ENCODE measurements around the gene DGKA.

DGKA gene

GRCh38 chr12:55957106-55957859 is 26.3 kb downstream of the DGKA start:
- 0 out of 2 replicates have a peak, but pooled peaks cover 5% of the 10 kb centered on the region for H3K27me3 ChIP-seq (ENCODE audit: low read depth, low read length)
- H3K9ac ChIP-seq (ENCODE audit: low read length): no peak overlapping the region
- TF ChIP-seq EZH2phosphoT487 (IDR thresholded peaks at IDR 0.05; ENCODE audit: low read depth) (no peak), CTCF (IDR thresholded peaks at IDR 0.05; ENCODE audit: low read depth, low read length) (no peak)
- no peaks in the 10 kb centered on the region for H3K9me3 ChIP-seq (ENCODE audit: insufficient read depth, low read length)
- H3K79me2 ChIP-seq (ENCODE audit: low read length): no peaks in the 10 kb centered on the region
- no peak overlapping the region for H3K4me3 ChIP-seq (ENCODE audit: low read length)
- H3K36me3 ChIP-seq (replicated peaks; ENCODE audit: low read depth, low read length): no peaks in the 10 kb centered on the region
- no peak overlapping the region for H3K27ac ChIP-seq (ENCODE audit: low read length)
- H3K4me2 ChIP-seq (ENCODE audit: low read length): no peak overlapping the region
- H2AFZ ChIP-seq (ENCODE audit: low read depth, low read length): no peak overlapping the region
- H3K4me1 ChIP-seq (ENCODE audit: low read length): peaks cover 6% of the 10 kb centered on the region
- no peaks in the 10 kb centered on the region for H4K20me1 ChIP-seq (ENCODE audit: insufficient read depth, low read length)

GRCh38 chr12:55963760-55964159 is 32.8 kb downstream of the DGKA start:
- no peak for TF ChIP-seq CTCF (IDR thresholded peaks at IDR 0.05; ENCODE audit: low read depth, low read length)
- no peak for TF ChIP-seq EZH2phosphoT487 (IDR thresholded peaks at IDR 0.05; ENCODE audit: low read depth)
- H3K9ac ChIP-seq (ENCODE audit: low read length): no peak overlapping the region
- peaks cover 9% of the 10 kb centered on the region for H3K36me3 ChIP-seq (replicated peaks; ENCODE audit: low read depth, low read length)
- no peak overlapping the region for H3K4me2 ChIP-seq (ENCODE audit: low read length)
- no peak overlapping the region for H2AFZ ChIP-seq (ENCODE audit: low read depth, low read length)
- H4K20me1 ChIP-seq (ENCODE audit: insufficient read depth, low read length): no peaks in the 10 kb centered on the region
- no peak overlapping the region for H3K27ac ChIP-seq (ENCODE audit: low read length)
- H3K4me3 ChIP-seq (ENCODE audit: low read length): no peak overlapping the region
- peaks cover 13% of the 10 kb centered on the region for H3K79me2 ChIP-seq (ENCODE audit: low read length)
- H3K4me1 ChIP-seq (ENCODE audit: low read length): peaks cover 20% of the 10 kb centered on the region
- no peaks in the 10 kb centered on the region for H3K27me3 ChIP-seq (ENCODE audit: low read depth, low read length)
- no peaks in the 10 kb centered on the region for H3K9me3 ChIP-seq (ENCODE audit: insufficient read depth, low read length)

GRCh38 chr12:55965240-55965639 is 34.3 kb downstream of the DGKA start:
- no peak overlapping the region for H2AFZ ChIP-seq (ENCODE audit: low read depth, low read length)
- H4K20me1 ChIP-seq (ENCODE audit: insufficient read depth, low read length): no peaks in the 10 kb centered on the region
- H3K4me1 ChIP-seq (ENCODE audit: low read length): peaks cover 25% of the 10 kb centered on the region
- no peak overlapping the region for H3K27ac ChIP-seq (ENCODE audit: low read length)
- no peaks in the 10 kb centered on the region for H3K9me3 ChIP-seq (ENCODE audit: insufficient read depth, low read length)
- H3K36me3 ChIP-seq (replicated peaks; ENCODE audit: low read depth, low read length): peaks cover 16% of the 10 kb centered on the region
- no peak overlapping the region for H3K4me2 ChIP-seq (ENCODE audit: low read length)
- no peak overlapping the region for H3K4me3 ChIP-seq (ENCODE audit: low read length)
- no peak for TF ChIP-seq CTCF (IDR thresholded peaks at IDR 0.05; ENCODE audit: low read depth, low read length)
- TF ChIP-seq EZH2phosphoT487 (IDR thresholded peaks at IDR 0.05; ENCODE audit: low read depth): no peak
- no peak overlapping the region for H3K9ac ChIP-seq (ENCODE audit: low read length)
- no peaks in the 10 kb centered on the region for H3K27me3 ChIP-seq (ENCODE audit: low read depth, low read length)
- H3K79me2 ChIP-seq (ENCODE audit: low read length): peaks cover 13% of the 10 kb centered on the region

- Histone ChIP-seq H3K9ac (ENCODE audit: low read length) (peak within 1 kb of the TSS; percentile 96), H3K4me1 (ENCODE audit: low read length) (peaks cover 25% of the 10 kb centered on the region), H3K9me3 (ENCODE audit: insufficient read depth, low read length) (no peaks in the 10 kb centered on the region), H3K4me3 (ENCODE audit: low read length) (peak within 1 kb of the TSS; percentile 96), H2AFZ (ENCODE audit: low read depth, low read length) (peak within 1 kb of the TSS; percentile 94), H3K4me2 (ENCODE audit: low read length) (peak within 1 kb of the TSS; percentile 93), H3K79me2 (ENCODE audit: low read length) (peaks cover 13% of the 10 kb centered on the region), H3K36me3 (replicated peaks; ENCODE audit: low read depth, low read length) (peaks cover 16% of the 10 kb centered on the region), H4K20me1 (ENCODE audit: insufficient read depth, low read length) (no peaks in the 10 kb centered on the region), H3K27me3 (ENCODE audit: low read depth, low read length) (no peaks in the 10 kb centered on the region), H3K27ac (ENCODE audit: low read length) (peak within 1 kb of the TSS; percentile 25)
- TF ChIP-seq EZH2phosphoT487 (IDR thresholded peaks at IDR 0.05; ENCODE audit: low read depth): no peak
- no peak for TF ChIP-seq CTCF (IDR thresholded peaks at IDR 0.05; ENCODE audit: low read depth, low read length)
Observed at GRCh38 chr12:55965941-55966407, 35.0 kb downstream of the DGKA start, which contains the start of gene PMEL. TSS of gene PMEL (minus strand) at chr12:55966042. CDS start at chr12:55966011, 31 bp downstream.

All from OCI-LY3 (cell line).